IMR-90 (cell line): Measurements from ENCODE around the gene CAPRIN1. TPM values are rescaled to one million over a fixed set of nuclear protein-coding genes. Genes with fewer than 3 reads are reported as not detected.

Experiments used
- ATAC-seq: fragments of 200-7000 bp; cut with Tn5 transposase; 2 replicates; pipeline ENCODE4 v1.9.1; 2020; ENCODE audit warnings: low read depth, mild to moderate bottlenecking, moderate library complexity
- BruUV-seq: library from RNA; stranded (reverse); fragments of 400-500 nt; replicated peaks from 2 replicates; lab custom pipeline; 2021; lab: Mats Ljungman, UMichigan
- CTCF ChIA-PET: fragments of 300-600 bp; formaldehyde crosslinking; extraction: SDS; loops from one replicate; lab custom pipeline; 2021; ENCODE audit warnings: antibody characterized with exemption; lab: Yijun Ruan, JAX
- POLR2A ChIA-PET: fragments of 300-600 bp; sonication (Branson Sonifier 250); formaldehyde crosslinking; loops from one replicate; lab custom pipeline; 2022; ENCODE audit warnings: antibody characterized with exemption; ENCODE audit not compliant: unreplicated experiment; lab: Charles Lee
- DNase-seq: peaks from one replicate; pipeline ENCODE4 v3.0.0; 2013
- H2AFZ ChIP-seq: replicated peaks from 2 replicates; pipeline ENCODE3; 2013; ENCODE audit warnings: low read length, mild to moderate bottlenecking; ENCODE audit not compliant: poor library complexity
- H2AK5ac ChIP-seq: 2 replicates; pipeline ENCODE4 v1.6.1; 2013; ENCODE audit warnings: low read depth, low read length, inconsistent platforms
- H2AK9ac ChIP-seq: replicated peaks from 2 replicates; pipeline ENCODE3; 2013; ENCODE audit warnings: mild to moderate bottlenecking, low read depth, low read length, moderate library complexity; ENCODE audit not compliant: poor library complexity
- H2BK120ac ChIP-seq: 2 replicates; pipeline ENCODE4 v1.6.1; 2013; ENCODE audit warnings: low read depth, low read length, inconsistent platforms
- H2BK15ac ChIP-seq: 3 replicates; pipeline ENCODE4 v1.6.1; 2013; ENCODE audit warnings: low read depth, low read length, inconsistent platforms
- H2BK20ac ChIP-seq: 2 replicates; pipeline ENCODE4 v1.6.1; 2013; ENCODE audit warnings: low read depth, mild to moderate bottlenecking, inconsistent platforms, low read length, moderate library complexity
- H2BK5ac ChIP-seq: 2 replicates; pipeline ENCODE4 v1.6.1; 2013; ENCODE audit warnings: mild to moderate bottlenecking, low read depth, low read length, inconsistent platforms; ENCODE audit not compliant: poor library complexity, severe bottlenecking
- H3K14ac ChIP-seq: replicated peaks from 2 replicates; pipeline ENCODE4 v1.6.1; 2013; ENCODE audit warnings: low read depth, low read length, inconsistent platforms
- H3K18ac ChIP-seq: 2 replicates; pipeline ENCODE4 v1.6.1; 2013; ENCODE audit warnings: low read depth, low read length, control low read depth
- H3K23ac ChIP-seq: 2 replicates; pipeline ENCODE4 v1.6.1; 2013; ENCODE audit warnings: low read depth, low read length, inconsistent platforms
- H3K27ac ChIP-seq: 2 replicates; pipeline ENCODE4 v1.5.1; 2013; ENCODE audit warnings: mild to moderate bottlenecking, control low read depth, low read length; ENCODE audit not compliant: insufficient read depth
- H3K27me3 ChIP-seq: 2 replicates; pipeline ENCODE4 v1.6.1; 2013; ENCODE audit warnings: low read length; ENCODE audit not compliant: control insufficient read depth, insufficient read depth
- H3K36me3 ChIP-seq: 2 replicates; pipeline ENCODE4 v1.6.1; 2013; ENCODE audit warnings: low read length, mixed read lengths; ENCODE audit not compliant: control insufficient read depth, insufficient read depth
- H3K4ac ChIP-seq: 2 replicates; pipeline ENCODE4 v1.6.1; 2013; ENCODE audit warnings: low read depth, low read length, inconsistent platforms
- H3K4me1 ChIP-seq: 2 replicates; pipeline ENCODE4 v1.6.1; 2013; ENCODE audit warnings: low read length, mixed read lengths; ENCODE audit not compliant: control insufficient read depth, insufficient read depth
- H3K4me2 ChIP-seq: 2 replicates; pipeline ENCODE4 v1.6.1; 2013; ENCODE audit warnings: low read depth, mild to moderate bottlenecking, control low read depth, low read length, moderate library complexity
- H3K4me3 ChIP-seq: 2 replicates; pipeline ENCODE4 v1.5.1; 2013; ENCODE audit warnings: low read depth, mild to moderate bottlenecking, control low read depth, low read length, moderate library complexity; ENCODE audit not compliant: insufficient read depth
- H3K56ac ChIP-seq: 2 replicates; pipeline ENCODE4 v1.6.1; 2013; ENCODE audit warnings: low read length, inconsistent platforms; ENCODE audit not compliant: insufficient read depth; ENCODE audit errors: extremely low read depth
- H3K79me1 ChIP-seq, 2 experiments: 2 replicates each; pipeline ENCODE4 v1.6.1; 2013; ENCODE audit warnings: low read length in 2 of 2, inconsistent platforms in 1 of 2, low read depth in 1 of 2
- H3K9ac ChIP-seq: 2 replicates; pipeline ENCODE4 v1.6.1; 2013; ENCODE audit warnings: low read depth, low read length, control low read depth
- H3K9me1 ChIP-seq: 2 replicates; pipeline ENCODE4 v1.6.1; 2013; ENCODE audit warnings: low read length, inconsistent platforms; ENCODE audit not compliant: insufficient read depth
- H3K9me3 ChIP-seq: 2 replicates; pipeline ENCODE4 v1.6.1; 2013; ENCODE audit warnings: low read length; ENCODE audit not compliant: control insufficient read depth, insufficient read depth
- H4K20me1 ChIP-seq: 2 replicates; pipeline ENCODE4 v1.6.1; 2013; ENCODE audit warnings: low read length, inconsistent platforms; ENCODE audit not compliant: insufficient read depth
- H4K5ac ChIP-seq: 2 replicates; pipeline ENCODE4 v1.6.1; 2013; ENCODE audit warnings: mild to moderate bottlenecking, low read depth, low read length, control low read depth
- H4K8ac ChIP-seq, 2 experiments: 2 replicates each; pipeline ENCODE4 v1.6.1; 2013; ENCODE audit warnings: low read depth in 2 of 2, low read length in 2 of 2, control low read depth in 1 of 2, inconsistent platforms in 1 of 2
- H4K91ac ChIP-seq: 2 replicates; pipeline ENCODE4 v1.6.1; 2013; ENCODE audit warnings: low read depth, low read length, inconsistent platforms; ENCODE audit not compliant: insufficient read depth
- NFE2L2 ChIP-seq: fragments of 150-350 bp; IDR thresholded peaks from 2 replicates; pipeline ENCODE4 v1.6.1; 2016; ENCODE audit warnings: low read depth, mild to moderate bottlenecking, low read length
- SMC3 ChIP-seq: fragments of 150-350 bp; IDR thresholded peaks from 2 replicates; pipeline ENCODE4 v1.6.1; 2016; ENCODE audit warnings: low read depth, mild to moderate bottlenecking, antibody characterized with exemption, low read length, moderate library complexity
- WGBS, 2 experiments: methylation state at CpG; one replicate each; pipeline versions ENCODE4 v1.1.5 to v1.1.7; 2013; ENCODE audit warnings: missing lambda C conversion rate in 2 of 2; ENCODE audit not compliant: insufficient read length in 1 of 2; ENCODE audit errors: extremely low coverage in 2 of 2; 5-methylcytosine and 5-hydroxymethylcytosine counted together
- dilution Hi-C: fragments of 300-500 bp; cut with HindIII; formaldehyde crosslinking; loops from one replicate; pipeline ENCODE4 v1.14.3; 2018; ENCODE audit warnings: low sequenced_read_pairs; ENCODE audit not compliant: unreplicated experiment
- in situ Hi-C: fragments of 300-500 bp; cut with MboI; formaldehyde crosslinking; loops from 3 replicates; pipeline ENCODE4 v1.14.3; 2019; ENCODE audit warnings: low sequenced_read_pairs, inconsistent platforms, mixed read lengths
- intact Hi-C: fragments of 100-400 bp; cut with micrococcal nuclease; formaldehyde crosslinking; loops from 2 replicates; pipeline ENCODE4 v1.10.0; 2022
- polyA plus RNA-seq, 3 experiments: library from polyadenylated mRNA; depleted of rRNA; stranded (reverse); fragments of >200 nt; gene quantifications; 2 replicates each; pipeline ENCODE4 v1.2.3, GENCODE V29; 2012; ENCODE audit warnings: low replicate concordance in 1 of 3
- total RNA-seq: library from RNA; depleted of rRNA; stranded (reverse); fragments of >200 nt; gene quantifications from 2 replicates; pipeline ENCODE4 v1.2.3, GENCODE V29; 2012

Gene CAPRIN1
- total and polyA plus RNA-seq, 2 of the 4 experiments (the other 2 are of a cell fraction), result 127 to 253 TPM

DNA sequence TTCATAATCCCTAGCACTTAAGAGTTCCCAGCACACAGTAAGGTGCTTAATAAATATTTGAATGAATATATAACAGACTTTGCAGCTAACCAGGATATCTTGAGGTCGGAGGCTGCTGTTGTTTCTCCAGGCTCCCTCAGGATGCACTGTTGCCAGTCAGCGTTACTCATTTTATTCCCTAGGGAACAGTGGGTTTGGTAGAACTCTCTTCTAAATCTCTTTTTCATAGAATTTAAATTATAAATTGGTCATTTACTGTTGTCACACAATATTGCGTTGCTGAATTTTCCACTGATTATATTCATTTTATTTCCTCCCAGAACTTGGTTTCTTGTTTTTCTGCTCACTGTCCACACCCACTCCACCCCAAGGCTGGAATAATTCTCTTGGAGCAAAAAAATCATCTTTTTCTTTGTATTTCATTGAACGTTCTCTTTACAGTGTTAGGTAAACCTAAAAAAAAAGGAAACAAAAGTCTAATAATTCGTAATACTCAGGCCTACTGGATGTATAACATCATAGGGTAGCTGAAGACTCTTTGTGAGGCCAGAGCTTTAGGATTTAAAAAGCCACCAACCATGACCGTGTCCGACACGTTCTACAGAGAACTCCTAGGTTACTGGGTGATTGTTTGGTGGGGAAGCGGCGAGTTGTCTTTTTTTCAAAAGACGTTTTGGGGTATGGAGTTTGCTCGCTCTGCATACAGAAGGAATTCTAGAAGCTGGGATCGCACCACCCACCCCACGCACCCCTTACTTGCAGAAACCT is 766 bp upstream of the CAPRIN1 start:
- H3K14ac ChIP-seq, result peak overlapping the region; percentile 89
- H3K18ac ChIP-seq, result peak overlapping the region; percentile 3
- peak overlapping the region; percentile 53 for H4K5ac ChIP-seq
- no CpG with 5 or more reads among the region's 14 CpGs for WGBS, 2 experiments
- H3K27me3 ChIP-seq, result no peaks in the 10 kb centered on the region
- H2AK5ac ChIP-seq, result no peak overlapping the region
- peak overlapping the region; percentile 34 for H4K91ac ChIP-seq
- H3K4me1 ChIP-seq, result peaks cover 4% of the 10 kb centered on the region; the same call in 1 of the 2 replicates
- H2BK120ac ChIP-seq, result no peak overlapping the region
- peak overlapping the region; percentile 94 for H3K56ac ChIP-seq
- peaks cover 29% of the 10 kb centered on the region for H4K20me1 ChIP-seq
- peak overlapping the region; percentile 81 for H3K4ac ChIP-seq
- H2BK5ac ChIP-seq, result peak overlapping the region; percentile 48
- TF ChIP-seq NFE2L2 (no peak), SMC3 (no peak)
- CTCF ChIA-PET, result interaction anchor here (0.5 kb wide), 1 partner anchor 359 kb away, joined by 3 read pairs; no protein-coding TSS in a partner anchor
- intact Hi-C loops (loop anchor here (1.0 kb wide), 1 partner anchor 55 kb away; the partner anchor contains the start of gene NAT10), dilution Hi-C loops (no loop called here), in situ Hi-C loops (no loop called here)
- H3K27ac ChIP-seq, result peak overlapping the region; percentile 99
- H3K4me3 ChIP-seq, result peak overlapping the region; percentile 67
- H2AFZ ChIP-seq, result peak overlapping the region; percentile 97
- peak; percentile 0 for ATAC-seq
- no peak overlapping the region for H2BK15ac ChIP-seq
- peak overlapping the region; percentile 3 for H2AK9ac ChIP-seq
- no peaks in the 10 kb centered on the region for H3K9me3 ChIP-seq
- BruUV-seq, result no TSS peak
- DNase-seq, result peak; percentile 30
- no peak overlapping the region for H2BK20ac ChIP-seq
- peaks cover 0 to 7% of the 10 kb centered on the region in 2 experiments; a peak in 3 of 4 replicates for H3K79me1 ChIP-seq
- peak overlapping the region; percentile 75 for H3K4me2 ChIP-seq
- H3K36me3 ChIP-seq, result peaks cover 8% of the 10 kb centered on the region; the same call in 1 of the 2 replicates
- peak overlapping the region; percentile 94 for H4K8ac ChIP-seq
- H3K9ac ChIP-seq, result peak overlapping the region; percentile 82
- POLR2A ChIA-PET, result interaction anchor here (0.6 kb wide), 2 partner anchors 13 to 314 kb away, joined by 5 to 20 read pairs; no protein-coding TSS in a partner anchor
- peak overlapping the region; percentile 67 for H3K23ac ChIP-seq
- H3K9me1 ChIP-seq, result no peaks in the 10 kb centered on the region
